Posterior cingulate gyrus (tissue), 11 donors: ENCODE data around the gene PSMA4.
"Not testable (repeated sequence)": the region's sequence is repeated elsewhere in the genome, so short reads cannot be mapped to it uniquely, and the experiment has no call there.

Source experiments
- DNase-seq, 10 donors: peaks; one replicate each; pipeline versions ENCODE4 v3.0.0 to v3.0.0-alpha.2; 2020 to 2021; ENCODE audit warnings: mixed read lengths in 3 of 10
- intact Hi-C: fragments of 100-400 bp; cut with DNase I; formaldehyde crosslinking; loops from one replicate; pipeline ENCODE4 v1.15.1; 2023

PSMA4 gene

DNA sequence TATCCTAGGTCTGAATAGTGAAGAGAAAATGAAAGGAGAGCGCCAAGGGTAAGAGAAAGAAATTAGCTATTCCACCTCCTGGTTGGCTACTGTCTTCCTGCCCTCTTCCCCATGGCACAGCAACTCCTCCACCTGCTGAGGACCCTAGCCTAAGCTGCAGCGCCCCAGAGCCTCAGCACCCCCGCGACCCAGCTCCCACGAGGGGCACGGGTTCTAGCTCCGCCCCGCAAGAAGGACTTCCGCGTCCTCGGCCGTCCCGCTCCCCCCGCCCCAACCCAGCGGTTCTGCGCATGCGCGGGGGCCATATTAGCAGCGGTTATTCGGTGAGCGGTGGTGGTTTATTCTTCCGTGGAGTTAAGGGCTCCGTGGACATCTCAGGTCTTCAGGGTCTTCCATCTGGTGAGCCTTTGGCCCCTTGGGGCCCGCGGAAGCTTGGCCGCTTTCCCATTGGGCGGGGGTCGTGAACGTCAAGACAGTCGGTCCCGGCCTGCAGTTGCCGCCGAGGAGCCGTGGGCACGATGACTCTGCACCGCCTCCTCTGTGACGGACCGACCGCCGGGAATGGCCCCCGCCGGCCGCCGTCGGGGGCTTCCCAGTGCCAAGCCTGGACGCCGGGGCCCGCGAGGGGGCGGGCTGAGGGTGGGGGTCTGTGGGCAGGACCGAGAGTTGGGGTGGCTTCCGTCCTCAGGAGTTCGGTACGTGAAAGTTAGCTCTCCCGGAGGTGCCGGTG, at the start of gene PSMA4:
Gene PSMA4 (plus strand): TSS at position 304 of the 730 bp plus-strand sequence. CDS start 1,484 bp downstream, outside the sequence.
- peak; percentile 86 to 99 (median 92) for DNase-seq
- intact Hi-C loops: loop anchor here (2.0 kb wide), 2 partner anchors 34 to 102 kb away; partner anchors contain the start of genes HYKK and IREB2

- intact Hi-C loops: no loop called here
- DNase-seq: no peak
These were observed 47.4 kb upstream of the PSMA4 start for GRCh38 chr15:78492872-78493271.

DNA sequence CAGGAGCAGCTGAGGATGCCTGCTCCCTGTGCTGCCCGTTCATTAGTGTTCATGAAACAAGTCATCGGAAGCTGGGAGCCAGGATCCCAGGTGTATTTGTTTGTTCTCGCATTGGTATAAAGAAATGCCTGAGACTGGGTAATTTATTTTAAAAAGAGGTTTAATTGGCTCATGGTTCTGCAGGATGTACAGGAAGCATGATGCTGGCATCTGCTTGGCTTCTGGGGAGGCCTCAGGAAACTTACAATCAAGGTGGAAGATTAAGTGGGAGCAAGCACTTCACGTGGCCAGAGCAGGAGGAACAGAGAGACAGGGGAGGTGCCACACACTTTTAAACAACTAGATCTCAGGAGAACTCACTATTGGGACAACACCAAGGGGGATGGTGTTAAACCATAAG, 38.4 kb upstream of the PSMA4 start:
- intact Hi-C loops: no loop called here
- DNase-seq: no peak

GRCh38 chr15:78502641-78503040, 37.6 kb upstream of the PSMA4 start:
- DNase-seq: no peak
- intact Hi-C loops: no loop called here

DNA sequence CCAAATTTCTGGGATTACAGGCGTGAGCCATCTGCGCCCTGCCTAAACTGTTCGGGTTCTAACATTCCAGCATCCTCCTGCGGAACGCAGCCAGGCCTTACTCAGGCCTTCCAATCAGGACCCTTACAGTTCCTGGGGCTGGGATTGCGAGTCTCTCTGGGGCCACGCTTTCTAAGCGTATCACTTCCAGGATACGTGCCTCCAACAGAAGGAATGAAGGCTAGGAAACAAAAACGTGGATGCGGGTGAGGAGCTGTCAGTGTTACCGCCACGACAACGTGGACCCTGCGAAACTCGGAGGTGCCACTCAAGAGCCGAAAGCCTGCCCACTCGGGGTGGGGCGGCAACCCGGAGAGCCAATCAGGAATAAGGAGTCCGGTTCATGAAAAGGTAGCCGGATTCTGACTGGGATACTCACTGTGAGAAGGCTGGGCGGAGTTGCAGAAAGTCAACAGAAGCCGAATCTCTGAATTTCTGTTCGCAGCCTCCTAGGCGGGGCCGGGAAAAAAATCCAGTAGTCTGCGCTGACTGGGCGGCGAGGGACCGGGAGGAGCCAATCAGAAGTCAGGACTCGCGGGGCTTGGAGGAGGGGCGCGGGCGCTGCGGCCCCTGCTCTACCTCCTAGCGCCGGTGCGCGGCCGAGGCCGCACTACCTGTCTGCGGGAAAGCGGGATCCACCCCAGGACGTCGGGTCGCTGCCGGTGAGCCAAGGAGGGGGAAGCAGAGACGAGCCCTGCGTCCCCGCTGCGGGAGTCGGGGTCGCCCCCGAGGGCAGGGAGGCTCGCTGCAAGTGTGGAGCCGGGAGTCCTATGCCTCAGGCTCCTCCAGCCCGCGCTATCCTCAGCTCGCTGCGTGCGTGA, 33.0 kb upstream of the PSMA4 start, which contains the start of gene HYKK:
Gene HYKK (plus strand): TSS at position 607 of the 860 bp plus-strand sequence. CDS start 5,512 bp downstream, outside the sequence.
- intact Hi-C loops: loop anchor here (2.0 kb wide), 1 partner anchor 34 kb away; the partner anchor contains the start of gene PSMA4
- DNase-seq: peak; percentile 66 to 99 (median 88)

- intact Hi-C loops: loop anchor here (2.0 kb wide), 1 partner anchor 33 kb away; the partner anchor contains the start of gene PSMA4
- DNase-seq: no peak
These were observed 32.4 kb upstream of the PSMA4 start for GRCh38 chr15:78507831-78508160.

DNA sequence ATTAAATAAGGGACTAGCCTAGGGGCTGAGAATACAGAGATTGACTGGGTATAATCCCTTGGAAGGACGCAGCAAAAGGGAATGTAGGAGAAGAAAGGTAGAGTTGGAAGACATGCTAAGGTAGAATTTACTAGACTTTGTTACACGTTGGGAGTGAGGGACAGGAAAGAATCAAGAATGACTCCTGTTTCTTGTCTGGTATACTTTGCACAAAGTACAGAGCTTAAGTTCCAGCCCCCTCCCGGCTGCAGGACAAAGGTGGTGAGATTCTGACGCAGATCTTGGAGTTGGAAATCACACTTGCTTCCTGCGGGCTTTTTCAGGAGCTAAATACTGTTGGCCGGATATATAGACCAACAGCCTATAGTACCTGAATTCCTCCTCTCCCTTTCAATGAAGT, 32.0 kb upstream of the PSMA4 start:
- intact Hi-C loops: no loop called here
- no peak for DNase-seq

GRCh38 chr15:78509726-78510312, 30.4 kb upstream of the PSMA4 start:
- intact Hi-C loops: no loop called here
- DNase-seq: no peak

GRCh38 chr15:78520035-78520434, 20.2 kb upstream of the PSMA4 start:
- DNase-seq, intact Hi-C loops: not testable (repeated sequence)

- intact Hi-C loops: no loop called here
- DNase-seq: no peak
These were observed 16.0 kb upstream of the PSMA4 start for GRCh38 chr15:78524230-78524629.

DNA sequence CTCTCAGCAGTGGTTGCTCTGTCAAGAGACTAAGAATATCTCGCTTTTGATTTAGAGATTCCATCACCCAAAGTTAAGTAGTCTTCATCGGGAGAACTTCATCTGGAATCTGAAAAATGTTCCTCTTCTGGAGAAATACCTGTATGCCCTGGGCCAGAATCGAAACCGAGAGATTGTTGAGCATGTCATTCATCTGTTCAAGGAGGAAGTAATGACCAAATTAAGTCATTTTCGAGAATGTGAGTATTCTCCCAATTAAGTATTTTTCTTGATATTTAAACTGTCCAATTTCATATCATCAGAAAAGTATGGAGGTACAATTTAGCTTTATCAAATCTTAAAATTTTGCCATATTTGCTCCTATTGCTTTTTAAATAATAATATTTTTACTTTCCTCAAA, 12.9 kb upstream of the PSMA4 start:
- intact Hi-C loops: no loop called here
- DNase-seq: no peak

- intact Hi-C loops: no loop called here
- no peak for DNase-seq
These were observed 6.9 kb upstream of the PSMA4 start for GRCh38 chr15:78533331-78533730.

- DNase-seq: no peak
- intact Hi-C loops: no loop called here
These were observed 4.1 kb upstream of the PSMA4 start for GRCh38 chr15:78536134-78536533.

DNA sequence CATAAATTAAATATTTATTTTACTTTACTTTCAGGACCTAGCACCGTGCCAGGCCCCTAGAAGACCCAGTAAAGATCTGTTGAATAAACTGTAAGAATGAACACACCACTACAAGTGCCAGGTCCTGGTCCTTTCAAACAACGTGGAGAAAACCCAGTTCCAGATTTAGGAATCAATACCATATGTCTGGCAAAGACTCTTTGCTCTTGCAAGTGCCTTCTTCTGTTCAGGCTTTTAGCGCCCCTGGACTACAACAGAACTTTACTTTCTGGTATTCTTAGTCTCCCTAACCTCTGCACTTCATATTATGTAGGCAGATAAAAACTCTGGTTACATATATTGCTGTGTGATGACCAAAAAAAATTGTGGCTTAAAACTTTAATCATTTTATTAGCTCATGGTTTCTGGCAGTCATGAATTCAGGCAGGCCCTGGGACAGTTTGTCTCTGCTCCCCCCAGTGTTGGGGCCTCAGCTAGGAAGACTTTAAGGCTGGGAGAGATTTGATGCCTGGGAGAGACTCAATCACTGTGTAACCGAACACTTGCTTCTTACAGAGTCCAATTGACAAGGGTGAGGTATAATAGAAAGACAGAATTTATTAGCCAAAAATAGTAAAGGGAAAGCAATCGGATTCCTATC, 2.9 kb upstream of the PSMA4 start:
- intact Hi-C loops: no loop called here
- DNase-seq: no peak

- DNase-seq: no peak
- intact Hi-C loops: no loop called here
These were observed 1.9 kb upstream of the PSMA4 start for GRCh38 chr15:78538358-78538757.

GRCh38 chr15:78539464-78540140, 642 bp upstream of the PSMA4 start:
- intact Hi-C loops: loop anchor here (2.0 kb wide), 2 partner anchors 33 to 101 kb away; partner anchors contain the start of genes HYKK and IREB2
- DNase-seq: not testable (repeated sequence)

GRCh38 chr15:78540871-78541743, 863 bp downstream of the PSMA4 start:
- DNase-seq: no peak
- intact Hi-C loops: loop anchor here (2.0 kb wide), 2 partner anchors 34 to 102 kb away; partner anchors contain the start of genes HYKK and IREB2

- no peak for DNase-seq
- intact Hi-C loops: loop anchor here (2.0 kb wide), 2 partner anchors 35 to 103 kb away; partner anchors contain the start of genes HYKK and IREB2
These were observed 1.4 kb downstream of the PSMA4 start for GRCh38 chr15:78541744-78542034.

GRCh38 chr15:78542647-78543046, 2.4 kb downstream of the PSMA4 start:
- DNase-seq: no peak
- intact Hi-C loops: no loop called here
